NCI-H2171 (cell line): ENCODE measurements around the gene ICOSLG.
"Not testable (repeated sequence)": the region's sequence is repeated elsewhere in the genome, so short reads cannot be mapped to it uniquely, and the experiment has no call there.

ENCODE experiments used
- DNase-seq: peaks from one replicate; lab custom pipeline; 2025; lab: John Stamatoyannopoulos, UW

ICOSLG gene

GRCh38 chr21:44265734-44266270, 25.1 kb upstream of the ICOSLG start:
- DNase-seq: no peak

- DNase-seq: peak; percentile 10
Observed at GRCh38 chr21:44263768-44264167, 23.0 kb upstream of the ICOSLG start.

- DNase-seq: no peak
Observed at GRCh38 chr21:44263221-44263760, 22.5 kb upstream of the ICOSLG start.

GRCh38 chr21:44262338-44263056, 21.8 kb upstream of the ICOSLG start:
- no peak for DNase-seq

- DNase-seq: no peak
Observed at GRCh38 chr21:44261675-44262295, 21.0 kb upstream of the ICOSLG start, which contains the start of gene DNMT3L. Gene DNMT3L, minus strand, starts transcription at chr21:44261897. Its CDS starts 638 bp downstream, at chr21:44261259.

- no peak for DNase-seq
Observed at GRCh38 chr21:44260791-44261631, 20.3 kb upstream of the ICOSLG start.

- no peak for DNase-seq
Observed at GRCh38 chr21:44260066-44260465, 19.3 kb upstream of the ICOSLG start.

- peak; percentile 36 for DNase-seq
Observed at GRCh38 chr21:44259082-44259705, 18.5 kb upstream of the ICOSLG start.

GRCh38 chr21:44258056-44258725, 17.4 kb upstream of the ICOSLG start:
- no peak for DNase-seq

- DNase-seq: no peak
Observed at GRCh38 chr21:44255511-44255981, 14.8 kb upstream of the ICOSLG start.

- DNase-seq: no peak
Observed at GRCh38 chr21:44253832-44254710, 13.3 kb upstream of the ICOSLG start.

- DNase-seq: not testable (repeated sequence)
Observed at GRCh38 chr21:44249204-44250037, 8.7 kb upstream of the ICOSLG start.

GRCh38 chr21:44247904-44248303, 7.2 kb upstream of the ICOSLG start:
- not testable (repeated sequence) for DNase-seq

GRCh38 chr21:44243980-44244379, 3.2 kb upstream of the ICOSLG start:
- DNase-seq: not testable (repeated sequence)

- not testable (repeated sequence) for DNase-seq
Observed at GRCh38 chr21:44241281-44241680, 538 bp upstream of the ICOSLG start.

GRCh38 chr21:44240353-44240752, 390 bp downstream of the ICOSLG start:
- not testable (repeated sequence) for DNase-seq

- DNase-seq: not testable (repeated sequence)
Observed at GRCh38 chr21:44229561-44229960, 11.2 kb downstream of the ICOSLG start.

- DNase-seq: not testable (repeated sequence)
Observed at GRCh38 chr21:44228109-44228508, 12.6 kb downstream of the ICOSLG start.

- DNase-seq: not testable (repeated sequence)
Observed at GRCh38 chr21:44227614-44228013, 13.1 kb downstream of the ICOSLG start.
